GM12873 (cell line): ENCODE results near the gene AKAP8L.

Experiments used
- TF ChIP-seq, protein P1 (sequence below): IDR thresholded peaks from 2 replicates; pipeline ENCODE4 v1.5.1; 2012; ENCODE audit warnings: low read depth, mild to moderate bottlenecking, moderate library complexity, low read length, control low read depth; ENCODE audit not compliant: insufficient read depth; ENCODE audit errors: missing control alignments

AKAP8L gene

GRCh38 chr19:15429825-15430467, 11.2 kb upstream of the AKAP8L start:
- TF ChIP-seq, protein P1, sequence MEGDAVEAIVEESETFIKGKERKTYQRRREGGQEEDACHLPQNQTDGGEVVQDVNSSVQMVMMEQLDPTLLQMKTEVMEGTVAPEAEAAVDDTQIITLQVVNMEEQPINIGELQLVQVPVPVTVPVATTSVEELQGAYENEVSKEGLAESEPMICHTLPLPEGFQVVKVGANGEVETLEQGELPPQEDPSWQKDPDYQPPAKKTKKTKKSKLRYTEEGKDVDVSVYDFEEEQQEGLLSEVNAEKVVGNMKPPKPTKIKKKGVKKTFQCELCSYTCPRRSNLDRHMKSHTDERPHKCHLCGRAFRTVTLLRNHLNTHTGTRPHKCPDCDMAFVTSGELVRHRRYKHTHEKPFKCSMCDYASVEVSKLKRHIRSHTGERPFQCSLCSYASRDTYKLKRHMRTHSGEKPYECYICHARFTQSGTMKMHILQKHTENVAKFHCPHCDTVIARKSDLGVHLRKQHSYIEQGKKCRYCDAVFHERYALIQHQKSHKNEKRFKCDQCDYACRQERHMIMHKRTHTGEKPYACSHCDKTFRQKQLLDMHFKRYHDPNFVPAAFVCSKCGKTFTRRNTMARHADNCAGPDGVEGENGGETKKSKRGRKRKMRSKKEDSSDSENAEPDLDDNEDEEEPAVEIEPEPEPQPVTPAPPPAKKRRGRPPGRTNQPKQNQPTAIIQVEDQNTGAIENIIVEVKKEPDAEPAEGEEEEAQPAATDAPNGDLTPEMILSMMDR, result no peak

- TF ChIP-seq, protein P1, result no peak
These were observed 10.4 kb upstream of the AKAP8L start for GRCh38 chr19:15428956-15429824.

GRCh38 chr19:15427991-15428471, 9.2 kb upstream of the AKAP8L start:
- TF ChIP-seq, protein P1, result no peak

DNA sequence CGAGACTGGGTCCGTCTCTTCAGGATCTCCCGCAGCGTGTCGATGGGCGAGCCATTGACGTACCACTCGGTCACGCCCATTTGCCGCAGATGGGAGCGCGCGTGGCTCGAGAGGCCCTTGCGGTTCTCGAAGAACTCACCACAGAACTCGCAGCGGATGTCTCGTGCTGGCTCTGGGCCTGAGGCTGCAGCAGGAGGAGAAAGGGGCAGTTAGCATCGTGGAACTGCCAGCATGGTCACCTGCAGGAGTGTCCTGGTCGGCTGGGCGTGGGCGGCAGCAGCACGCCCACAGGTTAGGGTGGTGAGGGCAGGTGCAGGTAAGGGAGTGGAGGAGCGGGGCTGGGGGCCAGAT, 8.5 kb upstream of the AKAP8L start:
- TF ChIP-seq, protein P1, result no peak

- TF ChIP-seq, protein P1, result no peak
These were observed 7.9 kb upstream of the AKAP8L start for GRCh38 chr19:15426485-15427349.

DNA sequence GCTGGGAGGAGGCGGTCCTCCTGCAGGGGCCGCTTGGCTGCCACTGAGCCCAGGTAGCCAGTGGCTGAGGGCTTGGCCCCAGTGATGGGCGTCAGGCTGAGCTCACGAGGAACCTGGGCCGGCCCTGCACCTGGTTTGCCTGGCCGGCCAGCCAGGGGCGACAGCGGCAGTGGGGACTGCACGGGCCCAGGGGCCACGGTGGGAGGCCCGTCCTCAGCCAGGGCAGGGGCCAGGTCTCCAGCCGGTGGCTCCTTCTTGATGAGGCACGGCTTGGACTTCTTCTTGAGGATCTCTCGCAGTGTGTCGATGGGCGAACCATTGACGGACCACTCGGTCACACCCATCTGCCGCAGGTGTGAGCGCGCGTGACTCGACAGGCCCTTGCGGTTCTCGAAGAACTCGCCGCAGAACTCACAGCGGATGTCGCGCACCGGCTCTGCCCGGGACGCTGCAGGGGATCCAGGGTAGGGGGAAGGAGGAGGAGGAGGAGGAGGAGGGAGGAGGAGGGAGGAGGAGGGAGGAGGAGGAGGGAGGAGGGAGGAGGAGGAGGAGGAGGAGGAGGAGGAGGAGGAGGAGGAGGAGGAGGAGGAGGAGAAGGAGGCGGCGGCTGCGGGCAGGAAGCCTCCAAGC, 6.6 kb upstream of the AKAP8L start:
- TF ChIP-seq, protein P1, result no peak
